ENCODE data around the gene CREB1.

The CREB1 gene

DNA sequence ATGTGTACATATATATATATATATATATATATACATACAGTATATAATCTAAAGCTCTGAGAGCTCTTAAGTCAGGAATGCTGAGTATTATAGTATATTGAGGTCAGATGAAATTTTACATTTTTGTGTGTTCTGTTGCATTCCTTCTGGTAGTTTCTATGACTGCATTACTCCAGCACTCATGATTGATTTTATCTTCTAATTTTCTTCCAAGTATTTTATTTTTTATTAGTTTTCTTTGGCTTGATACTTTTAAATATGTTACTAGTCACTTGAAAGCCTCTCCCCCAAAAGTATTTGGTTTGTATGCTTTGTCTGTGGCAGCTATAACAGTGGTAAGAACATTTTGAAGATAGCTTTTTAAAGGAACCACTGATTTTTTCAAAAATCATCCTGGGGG lies 70.5 kb downstream of the CREB1 start:
- no peak overlapping the region for H3K27ac ChIP-seq
- TF ChIP-seq CTCF (conservative IDR thresholded peaks at IDR 0.05) = no peak

DNA sequence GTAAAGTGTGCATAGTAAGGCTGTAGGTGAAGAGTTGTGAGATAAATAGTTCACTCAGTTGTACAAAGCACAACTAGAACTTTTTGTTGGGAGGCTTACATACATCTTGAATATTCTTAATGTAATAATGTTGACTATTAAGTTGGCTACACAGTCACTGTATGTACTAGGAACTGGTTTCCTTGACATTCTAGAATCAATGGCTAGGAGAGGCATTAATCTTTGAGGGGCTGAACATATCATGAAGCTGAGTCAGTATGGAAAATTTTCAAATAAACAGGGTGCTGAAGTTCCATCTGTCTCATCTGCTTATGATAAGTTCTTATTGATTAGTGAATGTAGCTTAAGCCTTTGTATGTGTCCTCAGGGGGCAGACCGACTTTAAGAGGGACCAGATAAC lies 72.0 kb downstream of the CREB1 start:
- TF ChIP-seq CTCF (conservative IDR thresholded peaks at IDR 0.05) = no peak
- H3K27ac ChIP-seq = no peak overlapping the region

- H3K27ac ChIP-seq = no peak overlapping the region
- TF ChIP-seq CTCF (conservative IDR thresholded peaks at IDR 0.05) = no peak
Observed at GRCh38 chr2:207603486-207603885, 73.7 kb downstream of the CREB1 start.

DNA sequence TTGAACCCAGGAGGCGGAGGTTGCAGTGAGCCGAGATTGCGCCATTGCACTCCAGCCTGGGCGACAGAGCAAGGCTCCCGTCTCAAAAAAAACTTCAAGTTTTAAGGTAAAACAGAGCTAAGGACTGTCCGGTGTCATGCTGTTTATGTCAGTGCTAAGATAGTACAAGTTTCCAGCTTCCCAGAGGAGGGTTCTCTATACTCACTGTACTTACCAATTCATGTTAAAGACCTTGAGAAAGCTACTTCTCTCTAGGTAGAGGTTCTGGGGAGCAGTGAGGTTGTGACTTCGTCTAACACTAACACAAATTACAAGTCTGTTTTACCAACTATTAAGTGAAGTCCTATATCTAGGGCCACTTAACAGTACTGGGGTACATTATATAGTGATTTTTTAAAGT lies 76.6 kb downstream of the CREB1 start:
- no peak for TF ChIP-seq CTCF (conservative IDR thresholded peaks at IDR 0.05)
- H3K27ac ChIP-seq = no peak overlapping the region

GRCh38 chr2:207606829-207607228 lies 77.1 kb downstream of the CREB1 start:
- H3K27ac ChIP-seq = no peak overlapping the region
- no peak for TF ChIP-seq CTCF (conservative IDR thresholded peaks at IDR 0.05)

GRCh38 chr2:207612714-207613113 lies 83.0 kb downstream of the CREB1 start:
- TF ChIP-seq CTCF (conservative IDR thresholded peaks at IDR 0.05) = no peak
- H3K27ac ChIP-seq = no peak overlapping the region

DNA sequence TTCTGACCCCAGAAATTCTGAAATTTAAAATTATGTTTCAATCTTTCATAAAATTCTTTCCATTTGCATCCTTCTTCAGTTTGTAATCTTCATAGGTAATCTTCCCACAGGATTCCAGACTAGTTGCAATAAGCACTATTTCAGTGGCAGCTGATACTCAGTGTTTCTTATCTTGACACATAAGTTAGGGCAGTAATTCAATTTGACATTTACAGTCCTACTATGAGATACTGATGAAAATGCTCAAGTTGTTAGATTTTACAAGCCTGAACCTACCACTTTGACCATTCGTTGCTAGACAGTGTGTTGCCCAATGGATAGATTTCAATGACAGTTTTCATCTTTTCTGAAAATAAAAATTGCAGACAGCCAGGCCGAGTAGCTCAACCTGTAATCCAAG lies 85.1 kb downstream of the CREB1 start:
- H3K27ac ChIP-seq = no peak overlapping the region
- no peak for TF ChIP-seq CTCF (conservative IDR thresholded peaks at IDR 0.05)

GRCh38 chr2:207616185-207616584 lies 86.4 kb downstream of the CREB1 start:
- H3K27ac ChIP-seq = no peak overlapping the region
- no peak for TF ChIP-seq CTCF (conservative IDR thresholded peaks at IDR 0.05)

Data from VCaP (cell line).